Activated CD4-positive, alpha-beta T cell treated with anti-CD3 and anti-CD28 coated beads, Interleukin-10, Interleukin-2, amounts not matched to agents 100 ng/mL and 50 ng/mL, durations not matched to agents 16 hours and 8 hours (primary cell): Measurements from ENCODE around the gene ZNF804B.
"Not testable (repeated sequence)": the region's sequence is repeated elsewhere in the genome, so short reads cannot be mapped to it uniquely, and the experiment has no call there.

Experiments used
- DNase-seq: peaks from one replicate; pipeline ENCODE4 v3.0.0-alpha.2; 2020

The ZNF804B gene

GRCh38 chr7:89104748-89105685, 345.5 kb downstream of the ZNF804B start:
- no peak for DNase-seq

GRCh38 chr7:89123871-89124270, 364.4 kb downstream of the ZNF804B start:
- DNase-seq = no peak

DNA sequence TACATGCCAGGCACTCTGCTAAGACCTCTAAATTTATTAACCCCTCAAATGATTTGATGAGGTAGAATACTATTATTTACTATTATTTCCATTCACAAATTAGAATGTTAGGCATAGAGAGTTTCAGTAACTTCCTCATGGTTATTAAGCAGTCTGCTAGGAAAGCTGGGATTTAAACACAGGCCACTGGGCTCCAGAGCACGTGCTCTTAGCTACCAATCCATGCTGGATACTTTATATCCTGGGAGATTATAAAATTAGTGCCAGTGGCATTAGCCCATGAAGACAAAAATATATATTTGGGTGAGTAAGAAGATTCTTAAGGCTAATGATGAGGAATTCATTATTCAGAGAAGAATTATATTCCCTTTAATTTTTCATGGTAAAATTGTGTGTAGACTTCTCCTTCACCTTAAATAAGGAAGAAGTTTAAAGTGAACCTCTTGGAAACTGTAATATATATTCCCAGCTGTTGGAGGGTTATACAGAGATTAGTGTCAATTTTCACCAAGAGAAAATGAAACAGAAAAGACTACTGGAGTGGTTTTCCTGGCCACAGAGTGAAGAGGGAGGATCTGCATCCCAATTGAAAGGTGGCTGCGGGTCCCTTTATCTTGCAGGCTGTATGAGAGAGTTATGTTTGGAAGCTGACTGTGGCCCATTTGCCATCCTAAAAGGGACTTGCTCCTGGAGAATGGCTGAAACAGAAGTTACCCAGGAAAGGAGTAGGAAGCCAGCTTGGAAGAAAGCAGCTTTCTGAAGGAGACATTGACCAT, 370.3 kb downstream of the ZNF804B start:
- no peak for DNase-seq

- no peak for DNase-seq
Observed at GRCh38 chr7:89133357-89133756, 373.9 kb downstream of the ZNF804B start.

DNA sequence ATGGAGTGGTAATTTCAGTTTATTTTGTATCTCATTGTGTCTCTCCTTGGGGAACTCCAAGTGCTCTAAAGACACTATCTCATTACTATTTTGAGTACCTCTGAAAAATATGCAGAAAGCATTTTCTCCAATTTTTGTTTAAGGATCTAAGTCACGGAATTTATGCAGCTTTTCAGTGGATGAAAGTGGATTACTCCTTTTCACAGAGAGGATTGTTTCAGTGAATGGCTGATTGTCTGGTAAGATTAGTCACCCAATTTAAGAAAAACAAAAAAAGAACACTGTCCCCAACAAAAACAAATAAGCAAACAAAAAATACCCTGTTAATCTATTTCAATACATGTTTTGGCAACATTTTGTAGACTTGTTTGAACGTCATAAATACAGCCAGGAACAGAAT, 374.3 kb downstream of the ZNF804B start:
- no peak for DNase-seq

DNA sequence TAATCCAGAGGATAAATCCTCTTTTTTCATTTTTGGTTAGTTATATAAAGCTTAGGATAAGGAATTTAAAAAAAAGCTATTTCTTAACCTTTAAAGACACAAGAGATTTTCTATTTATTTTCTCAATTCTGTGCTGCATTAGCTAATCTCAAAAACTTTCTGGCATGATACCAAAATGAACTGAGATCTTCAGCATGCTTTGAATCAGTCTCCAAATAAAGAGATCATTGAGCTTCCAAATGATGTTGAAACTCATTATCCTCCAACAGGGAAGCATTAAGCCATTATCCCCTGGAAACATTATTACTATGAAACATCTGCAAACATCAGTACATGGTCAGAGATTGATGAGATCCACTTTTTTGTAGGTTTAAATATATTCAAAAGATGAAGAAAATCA, 386.3 kb downstream of the ZNF804B start:
- DNase-seq = no peak

DNA sequence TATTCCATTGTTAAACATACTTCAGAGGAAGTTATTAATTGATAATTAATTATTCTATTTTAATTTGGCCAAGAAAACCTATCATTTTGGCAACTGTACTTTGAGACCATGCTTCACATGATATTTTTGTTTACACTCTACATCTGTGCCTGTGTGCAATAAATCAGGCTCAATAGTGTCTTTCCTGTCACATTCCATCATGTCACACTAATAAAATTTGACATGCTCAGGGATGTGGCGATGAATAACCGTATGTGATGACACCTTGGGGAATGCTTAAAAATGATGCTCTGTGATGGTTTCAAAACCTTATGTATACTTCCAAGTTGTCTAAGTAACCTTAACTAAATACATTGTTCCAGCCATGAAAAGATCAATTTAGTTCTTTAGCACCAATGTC, 400.6 kb downstream of the ZNF804B start:
- no peak for DNase-seq

DNA sequence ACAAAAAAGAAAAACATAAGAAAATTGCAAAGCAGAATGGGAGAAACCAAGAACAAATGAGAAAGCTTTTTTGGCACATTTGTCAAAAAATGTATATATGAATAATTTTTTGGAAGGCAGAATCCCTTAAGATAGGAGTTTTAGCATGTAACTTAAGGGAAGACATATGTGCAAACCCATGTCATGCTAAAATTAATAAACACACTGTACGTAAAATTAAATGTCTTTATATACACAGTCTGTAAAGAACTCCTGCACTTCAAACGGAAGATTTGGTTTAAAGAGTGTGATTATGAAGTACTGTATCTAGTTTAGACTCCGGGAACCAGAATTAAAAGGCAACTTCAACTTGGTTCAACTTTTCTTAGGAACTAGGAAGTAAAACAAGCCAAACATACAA, 405.9 kb downstream of the ZNF804B start:
- DNase-seq = no peak

GRCh38 chr7:89170628-89171027, 411.1 kb downstream of the ZNF804B start:
- no peak for DNase-seq

- DNase-seq = no peak
Observed at GRCh38 chr7:89182116-89182515, 422.6 kb downstream of the ZNF804B start.

DNA sequence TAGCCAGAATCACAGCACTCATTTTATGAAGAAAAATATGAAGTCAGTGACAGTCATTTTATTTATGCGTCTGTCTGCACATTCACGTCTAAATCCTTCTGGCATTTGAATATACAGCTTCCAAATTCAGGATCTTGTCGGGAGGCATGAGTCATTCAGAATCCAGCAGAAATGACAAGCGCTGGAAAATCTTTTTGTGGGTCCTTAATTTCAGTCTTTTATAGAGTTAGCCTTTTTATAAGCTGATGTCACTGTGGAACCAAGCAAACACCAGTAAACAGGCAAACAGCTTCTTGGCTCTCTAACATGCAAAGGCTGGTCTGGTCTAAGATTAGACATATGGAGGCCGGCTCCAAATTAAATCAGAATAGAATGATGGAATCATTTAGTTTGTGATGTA, 424.2 kb downstream of the ZNF804B start:
- DNase-seq = no peak

- no peak for DNase-seq
Observed at GRCh38 chr7:89200758-89201157, 441.3 kb downstream of the ZNF804B start.

- no peak for DNase-seq
Observed at GRCh38 chr7:89223900-89224395, 464.4 kb downstream of the ZNF804B start.

GRCh38 chr7:89228688-89229171, 469.2 kb downstream of the ZNF804B start:
- DNase-seq = not testable (repeated sequence)

DNA sequence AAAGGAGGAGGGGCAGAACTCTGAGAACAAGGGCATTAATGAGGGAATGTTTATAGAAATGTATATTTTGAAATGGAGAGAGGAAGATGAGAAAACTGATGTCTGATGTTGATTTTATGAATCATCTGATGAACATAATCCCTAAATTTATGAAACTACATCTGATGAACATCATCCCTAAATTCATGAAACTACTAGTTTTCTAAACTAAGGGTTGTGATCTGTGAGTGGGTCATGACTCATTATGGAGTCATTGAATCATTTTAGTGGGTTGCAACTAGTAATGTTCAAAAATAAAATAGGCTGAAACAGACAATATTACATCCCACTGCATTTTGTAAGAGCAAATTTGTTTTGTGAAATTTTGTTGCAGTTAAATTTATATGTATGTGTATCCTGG, 478.7 kb downstream of the ZNF804B start:
- no peak for DNase-seq

DNA sequence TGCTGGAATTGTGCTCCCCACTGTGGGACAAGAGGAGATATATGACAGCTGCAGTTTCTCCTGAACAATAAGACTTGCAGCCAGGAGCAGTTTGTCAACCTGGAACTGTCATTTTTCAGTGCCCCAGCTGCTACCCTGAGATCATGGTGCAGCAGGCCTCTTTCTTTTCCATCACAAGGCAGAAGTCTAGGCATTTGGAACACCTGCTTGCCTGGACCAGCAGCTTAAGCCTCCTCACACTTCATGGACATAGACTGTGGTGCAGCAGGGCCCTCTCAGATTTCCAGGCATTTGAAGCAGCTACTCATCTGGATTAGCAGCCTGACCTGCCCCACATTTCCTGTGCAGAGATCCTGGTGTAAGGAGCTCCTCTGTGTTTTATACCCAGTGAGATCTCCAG, 486.7 kb downstream of the ZNF804B start:
- DNase-seq = no peak

DNA sequence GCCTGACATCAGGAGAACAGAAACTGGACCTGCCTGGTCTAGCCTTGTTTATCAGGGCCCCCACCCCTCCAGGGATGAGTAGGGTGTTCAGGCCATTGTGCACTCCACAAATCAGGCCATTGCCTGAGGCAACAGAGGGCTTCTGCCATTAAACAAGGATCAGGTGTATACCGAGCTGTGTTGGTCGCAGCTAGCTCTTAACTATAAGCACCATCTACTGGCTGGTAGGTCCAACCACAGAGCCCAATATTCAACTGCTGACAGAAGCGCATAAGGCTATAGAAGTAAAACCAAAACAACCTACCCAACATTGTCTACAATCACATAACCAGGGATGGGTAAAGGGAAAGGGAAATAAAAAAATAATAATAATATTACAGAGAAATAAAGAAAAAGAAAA, 487.7 kb downstream of the ZNF804B start:
- DNase-seq = no peak

GRCh38 chr7:89259085-89259484, 499.6 kb downstream of the ZNF804B start:
- no peak for DNase-seq

DNA sequence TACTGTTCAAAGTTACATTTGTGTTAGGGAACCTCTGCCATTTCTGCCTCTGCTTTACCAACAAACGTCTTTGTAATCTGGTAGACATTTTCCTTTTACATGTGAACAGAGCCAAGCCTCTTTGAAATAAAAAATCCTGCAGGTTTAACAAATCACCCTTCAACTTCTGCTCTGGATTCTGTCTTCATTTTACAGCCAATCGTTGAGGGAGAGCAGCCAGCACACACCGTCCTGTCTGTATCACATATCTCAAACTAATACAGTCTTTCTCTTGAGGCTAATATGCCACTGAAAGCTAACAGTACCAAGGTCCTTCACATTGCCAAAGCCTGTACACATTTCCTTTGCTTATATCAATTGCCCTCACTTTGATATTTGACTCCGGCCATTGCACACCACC, 504.6 kb downstream of the ZNF804B start:
- no peak for DNase-seq

DNA sequence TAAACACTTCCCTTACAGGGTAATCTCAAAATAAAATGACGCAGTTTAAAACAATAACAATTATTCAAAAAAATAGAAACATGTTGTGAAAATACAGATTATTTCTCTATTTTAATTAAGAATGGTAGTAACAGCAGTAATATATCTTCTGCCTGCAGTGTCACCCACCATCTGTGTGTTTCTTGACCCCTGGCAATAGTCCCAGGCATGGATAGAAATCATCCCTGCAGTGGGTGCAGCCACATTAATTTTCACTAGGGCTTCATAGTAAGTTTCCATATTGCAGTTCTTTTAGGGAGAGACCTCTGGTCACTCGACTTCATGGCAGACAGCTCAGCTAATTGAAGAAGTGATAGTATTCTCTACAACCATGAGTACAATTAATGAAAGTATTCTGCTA, 506.1 kb downstream of the ZNF804B start:
- no peak for DNase-seq

DNA sequence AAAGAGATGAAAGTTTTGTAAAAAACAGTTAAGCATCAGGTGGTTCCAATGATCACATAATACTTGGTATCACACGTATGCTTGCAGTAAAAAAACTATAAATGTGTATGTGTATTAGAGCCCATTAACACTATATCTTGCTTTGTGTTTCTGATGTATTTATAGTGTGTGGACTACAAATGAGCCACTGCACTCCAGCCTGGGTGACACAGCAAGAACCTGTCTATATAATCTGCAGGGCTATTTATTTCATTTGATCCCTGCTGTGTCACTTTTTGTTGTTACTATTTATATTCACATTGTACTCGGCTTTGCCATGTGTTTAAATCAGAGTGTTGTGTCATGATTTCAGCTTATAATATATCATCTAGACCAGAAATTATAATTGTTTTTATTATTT, 523.8 kb downstream of the ZNF804B start:
- DNase-seq = no peak

DNA sequence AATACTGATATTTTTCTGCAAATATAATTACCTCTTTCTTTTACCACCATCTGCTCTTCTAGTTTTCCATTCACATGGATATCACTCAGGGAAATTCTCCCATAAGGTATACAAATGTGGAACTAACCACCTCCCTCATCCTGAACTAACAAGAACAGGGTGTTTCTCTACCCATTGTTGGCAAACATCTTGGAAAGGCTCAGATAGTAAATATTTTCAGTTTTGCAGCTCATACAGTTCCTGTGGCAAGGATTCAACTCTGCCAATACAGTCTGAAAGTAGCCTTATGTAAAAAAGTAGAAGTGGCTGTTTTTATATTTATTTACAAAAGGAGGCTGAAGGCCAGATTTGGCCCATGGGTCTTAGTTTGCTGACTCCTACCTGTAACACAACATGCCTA, 549.0 kb downstream of the ZNF804B start:
- DNase-seq = no peak

DNA sequence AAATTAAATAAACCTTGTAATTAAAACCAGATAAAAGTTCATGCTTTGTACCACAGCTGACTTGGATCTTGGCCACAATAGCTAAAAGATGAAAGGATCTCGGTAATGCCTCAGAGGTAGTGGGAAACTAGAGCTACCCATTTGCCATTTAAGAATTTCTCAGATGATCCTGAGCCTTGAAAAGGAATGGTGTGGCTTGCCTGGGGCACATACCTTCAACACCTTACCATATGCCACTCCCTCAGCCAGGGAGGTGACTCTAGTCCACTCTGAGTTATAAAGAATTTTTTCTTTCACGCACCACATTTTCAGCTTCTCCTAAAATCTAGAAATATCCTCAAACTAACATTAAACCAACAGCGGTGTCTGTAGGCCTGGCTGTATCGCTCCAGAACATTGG, 552.4 kb downstream of the ZNF804B start:
- no peak for DNase-seq

DNA sequence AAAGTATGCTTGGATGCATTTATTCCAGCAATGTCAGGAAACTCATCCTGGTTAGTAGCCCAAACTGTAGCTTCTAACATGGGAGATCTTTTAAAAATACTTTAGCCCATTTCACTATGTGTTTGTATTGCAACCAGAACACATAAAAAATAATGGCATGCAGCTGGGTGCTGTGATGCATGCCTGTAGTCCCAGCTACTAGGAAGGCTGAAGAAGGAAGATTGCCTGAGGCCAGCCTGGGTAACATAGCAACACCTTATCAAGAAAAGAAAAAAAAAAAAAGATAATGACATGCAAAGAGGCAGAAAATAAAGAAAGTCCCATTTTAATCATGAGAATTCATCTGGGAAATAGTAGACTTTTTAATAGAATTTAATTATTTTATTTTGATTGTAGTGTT, 553.1 kb downstream of the ZNF804B start:
- DNase-seq = no peak
